Muscle layer of colon (tissue), 2 donors: ENCODE data around the gene ECE2.

Experiments used
- H3K27ac ChIP-seq: one replicate; pipeline ENCODE4 v1.7.0; 2013; ENCODE audit warnings: low read depth, mild to moderate bottlenecking, low read length, moderate library complexity
- H3K27me3 ChIP-seq, 2 donors: one replicate each; pipeline ENCODE4 v1.7.0; 2013; ENCODE audit warnings: low read length in 2 of 2, mild to moderate bottlenecking in 2 of 2; ENCODE audit not compliant: insufficient read depth in 2 of 2, control insufficient read depth in 1 of 2
- H3K36me3 ChIP-seq: one replicate; pipeline ENCODE4 v1.7.0; 2013; ENCODE audit warnings: mild to moderate bottlenecking, low read length; ENCODE audit not compliant: insufficient read depth
- H3K4me1 ChIP-seq: one replicate; pipeline ENCODE4 v1.7.0; 2013; ENCODE audit warnings: mild to moderate bottlenecking, low read length; ENCODE audit not compliant: insufficient read depth
- H3K4me3 ChIP-seq, 2 donors: one replicate each; pipeline ENCODE4 v1.7.0; 2013; ENCODE audit warnings: low read length in 2 of 2, low read depth in 1 of 2, mild to moderate bottlenecking in 1 of 2, moderate library complexity in 1 of 2
- H3K9ac ChIP-seq: one replicate; pipeline ENCODE4 v1.7.0; 2013; ENCODE audit warnings: low read length
- H3K9me3 ChIP-seq: one replicate; pipeline ENCODE4 v1.7.0; 2013; ENCODE audit warnings: mild to moderate bottlenecking, low read length
- donor health status: abdominal sarcoma.
- donor health status: Adenocarcinoma of cecum.

ECE2 gene

GRCh38 chr3:184284696-184285095, 8.9 kb downstream of the ECE2 start:
- Histone ChIP-seq H3K36me3 (no peaks in the 10 kb centered on the region), H3K9ac (no peak overlapping the region), H3K4me3 (no peak overlapping the region), H3K27ac (no peak overlapping the region), H3K27me3 (peaks cover 0 to 4% of the 10 kb centered on the region in 2 donors), H3K9me3 (no peaks in the 10 kb centered on the region), H3K4me1 (no peaks in the 10 kb centered on the region)

GRCh38 chr3:184289426-184289938, 13.7 kb downstream of the ECE2 start:
- no peaks in the 10 kb centered on the region for H3K9me3 ChIP-seq
- H3K9ac ChIP-seq, result no peak overlapping the region
- no peaks in the 10 kb centered on the region for H3K4me1 ChIP-seq
- H3K4me3 ChIP-seq, result no peak overlapping the region
- no peaks in the 10 kb centered on the region for H3K36me3 ChIP-seq
- H3K27ac ChIP-seq, result no peak overlapping the region
- H3K27me3 ChIP-seq, result peaks cover 0 to 4% of the 10 kb centered on the region in 2 donors

- Histone ChIP-seq H3K27me3 (peaks cover 0 to 4% of the 10 kb centered on the region in 2 donors), H3K4me3 (no peak overlapping the region), H3K36me3 (no peaks in the 10 kb centered on the region), H3K9ac (no peak overlapping the region), H3K27ac (no peak overlapping the region), H3K4me1 (no peaks in the 10 kb centered on the region), H3K9me3 (no peaks in the 10 kb centered on the region)
Observed at GRCh38 chr3:184290331-184290730, 14.5 kb downstream of the ECE2 start.

- Histone ChIP-seq H3K4me1 (no peaks in the 10 kb centered on the region), H3K9ac (no peak overlapping the region), H3K36me3 (no peaks in the 10 kb centered on the region), H3K4me3 (no peak overlapping the region), H3K27ac (no peak overlapping the region), H3K9me3 (no peaks in the 10 kb centered on the region), H3K27me3 (peaks cover 0 to 4% of the 10 kb centered on the region in 2 donors)
Observed at GRCh38 chr3:184291044-184291737, 15.4 kb downstream of the ECE2 start.

GRCh38 chr3:184291738-184292445, 16.1 kb downstream of the ECE2 start:
- Histone ChIP-seq H3K4me1 (no peaks in the 10 kb centered on the region), H3K36me3 (no peaks in the 10 kb centered on the region), H3K27ac (no peak overlapping the region), H3K9me3 (no peaks in the 10 kb centered on the region), H3K27me3 (peaks cover 0 to 4% of the 10 kb centered on the region in 2 donors), H3K9ac (no peak overlapping the region), H3K4me3 (no peak overlapping the region)

- Histone ChIP-seq H3K9me3 (no peaks in the 10 kb centered on the region), H3K27ac (no peak overlapping the region), H3K4me1 (peaks cover 12% of the 10 kb centered on the region), H3K36me3 (peaks cover 7% of the 10 kb centered on the region), H3K4me3 (no peak overlapping the region), H3K9ac (no peak overlapping the region), H3K27me3 (no peaks in the 10 kb centered on the region)
Observed at GRCh38 chr3:184295771-184296170, 19.9 kb downstream of the ECE2 start.

GRCh38 chr3:184296616-184297015, 20.8 kb downstream of the ECE2 start:
- peaks cover 13% of the 10 kb centered on the region for H3K36me3 ChIP-seq
- no peak overlapping the region for H3K4me3 ChIP-seq
- H3K9ac ChIP-seq, result no peak overlapping the region
- H3K27ac ChIP-seq, result no peak overlapping the region
- H3K27me3 ChIP-seq, result no peaks in the 10 kb centered on the region
- H3K4me1 ChIP-seq, result peaks cover 12% of the 10 kb centered on the region
- no peaks in the 10 kb centered on the region for H3K9me3 ChIP-seq

- Histone ChIP-seq H3K4me1 (peaks cover 12% of the 10 kb centered on the region), H3K27ac (peak within 1 kb of the TSS; percentile 92), H3K4me3 (peak within 1 kb of the TSS; percentile 73 to 79), H3K27me3 (no peaks in the 10 kb centered on the region), H3K9me3 (no peaks in the 10 kb centered on the region), H3K9ac (peak within 1 kb of the TSS; percentile 87), H3K36me3 (peaks cover 36% of the 10 kb centered on the region)
Observed at GRCh38 chr3:184298759-184299487, 23.1 kb downstream of the ECE2 start, which contains the start of gene PSMD2. PSMD2 (plus strand) TSS chr3:184299241; CDS start chr3:184299267, 26 bp downstream.

- H3K27me3 ChIP-seq, result no peaks in the 10 kb centered on the region
- peaks cover 44% of the 10 kb centered on the region for H3K36me3 ChIP-seq
- H3K27ac ChIP-seq, result peak overlapping the region; percentile 72
- H3K4me1 ChIP-seq, result peaks cover 12% of the 10 kb centered on the region
- no peaks in the 10 kb centered on the region for H3K9me3 ChIP-seq
- peak overlapping the region; percentile 10 for H3K9ac ChIP-seq
- H3K4me3 ChIP-seq, result peak overlapping the region; percentile 55 to 79
Observed at GRCh38 chr3:184299488-184300377, 23.9 kb downstream of the ECE2 start.

- no peak overlapping the region for H3K9ac ChIP-seq
- peaks cover 48% of the 10 kb centered on the region for H3K36me3 ChIP-seq
- no peak overlapping the region for H3K27ac ChIP-seq
- peaks cover 12% of the 10 kb centered on the region for H3K4me1 ChIP-seq
- no peaks in the 10 kb centered on the region for H3K9me3 ChIP-seq
- peak overlapping the region in 1 of 2 donors; percentile 55 for H3K4me3 ChIP-seq
- no peaks in the 10 kb centered on the region for H3K27me3 ChIP-seq
Observed at GRCh38 chr3:184300378-184300720, 24.5 kb downstream of the ECE2 start.
